C4-2B (cell line): Measurements from ENCODE around the gene VASN.

Source experiments
- CTCF ChIP-seq: fragments of 450-650 bp; conservative IDR thresholded peaks from 2 replicates; pipeline ENCODE4 v1.5.1; 2017; ENCODE audit warnings: mild to moderate bottlenecking
- ZFX ChIP-seq: fragments of 450-650 bp; IDR thresholded peaks from 2 replicates; pipeline ENCODE4 v1.6.1; 2017

GRCh38 chr16:4341250-4341649, 30.4 kb upstream of the VASN start:
- TF ChIP-seq CTCF (no peak), ZFX (no peak)
